CD4-positive, alpha-beta T cell treated with Interleukin-6 for 4 hours (primary cell): ENCODE data around the gene ATG9B.

Experiments used
- DNase-seq: peaks from one replicate; pipeline ENCODE4 v3.0.0-alpha.2; 2020; ENCODE audit warnings: mixed read lengths

Gene ATG9B

DNA sequence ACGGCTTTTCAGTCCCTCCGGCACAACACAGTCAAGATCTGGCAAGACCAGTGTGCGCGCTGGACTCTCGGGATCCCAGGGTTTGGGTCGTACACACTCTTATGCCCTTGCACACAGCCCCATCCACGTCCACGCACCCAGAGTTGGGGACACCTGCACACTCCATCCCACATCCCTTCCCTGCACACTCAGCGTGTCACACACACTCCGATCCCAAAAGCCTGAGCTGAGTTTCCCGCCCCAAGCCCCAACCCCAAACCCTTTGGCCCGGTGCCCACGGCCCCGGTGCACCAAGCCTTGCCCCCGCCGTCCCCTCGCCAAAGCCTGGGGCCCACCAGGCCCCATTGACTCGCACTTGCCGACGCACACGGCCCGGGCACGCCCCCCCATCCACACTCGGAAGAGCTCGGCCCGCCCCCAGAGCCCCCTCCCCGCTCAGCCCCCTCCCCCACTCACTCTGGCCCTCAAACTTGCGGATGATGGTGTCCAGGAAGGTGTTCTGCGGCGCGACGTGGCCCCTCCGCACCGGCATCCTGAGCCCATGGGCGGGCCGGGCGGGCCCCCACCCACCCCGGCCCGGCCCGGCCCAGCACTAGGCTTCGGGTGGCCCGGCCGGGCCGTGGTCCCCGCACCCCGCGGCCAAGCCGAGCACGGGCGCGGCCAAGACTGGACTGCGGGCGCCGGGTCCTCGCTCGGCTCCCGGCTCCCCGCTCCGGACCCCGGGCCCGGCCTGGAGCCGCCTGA, 46.7 kb downstream of the ATG9B start:
- DNase-seq = no peak

DNA sequence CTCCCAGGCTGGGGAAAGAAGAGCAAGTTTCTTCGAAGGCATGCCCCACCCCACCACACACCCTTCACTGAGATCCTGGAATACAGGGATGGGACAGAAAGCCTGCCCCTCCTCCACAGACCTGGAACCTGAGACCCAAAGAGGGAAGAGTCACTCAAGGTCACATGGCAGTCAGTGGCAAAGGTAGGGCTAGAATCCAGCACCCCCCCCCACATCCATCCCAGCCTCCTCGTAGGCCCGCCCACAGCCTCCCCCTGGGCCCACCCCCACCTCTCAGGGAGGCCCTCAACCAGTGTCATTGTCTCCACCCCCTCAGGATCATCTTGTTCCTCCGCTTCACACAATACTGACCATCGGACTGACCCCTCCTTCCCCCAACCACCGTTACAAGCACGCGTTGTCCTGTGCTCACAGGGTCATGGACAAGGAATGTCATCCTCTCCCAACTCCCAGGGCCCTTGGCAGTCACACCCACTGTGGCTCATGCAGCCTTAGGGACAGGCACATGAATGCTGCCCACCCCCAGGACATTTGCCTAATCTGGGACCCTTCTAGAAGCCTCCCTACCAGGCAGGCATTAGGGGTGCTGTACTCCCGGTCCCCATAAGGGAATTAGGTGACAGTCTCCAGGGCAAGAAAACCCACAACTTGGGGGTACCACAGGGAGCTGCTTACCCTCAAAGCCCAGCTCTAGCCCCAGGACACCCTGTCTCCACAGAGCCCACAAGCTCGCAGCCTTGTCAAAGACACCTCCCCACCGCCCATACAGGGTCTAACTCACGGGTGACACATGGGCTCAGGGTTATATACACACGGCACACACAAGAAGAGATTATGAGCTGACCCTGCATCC, 47.5 kb downstream of the ATG9B start:
- no peak for DNase-seq

DNA sequence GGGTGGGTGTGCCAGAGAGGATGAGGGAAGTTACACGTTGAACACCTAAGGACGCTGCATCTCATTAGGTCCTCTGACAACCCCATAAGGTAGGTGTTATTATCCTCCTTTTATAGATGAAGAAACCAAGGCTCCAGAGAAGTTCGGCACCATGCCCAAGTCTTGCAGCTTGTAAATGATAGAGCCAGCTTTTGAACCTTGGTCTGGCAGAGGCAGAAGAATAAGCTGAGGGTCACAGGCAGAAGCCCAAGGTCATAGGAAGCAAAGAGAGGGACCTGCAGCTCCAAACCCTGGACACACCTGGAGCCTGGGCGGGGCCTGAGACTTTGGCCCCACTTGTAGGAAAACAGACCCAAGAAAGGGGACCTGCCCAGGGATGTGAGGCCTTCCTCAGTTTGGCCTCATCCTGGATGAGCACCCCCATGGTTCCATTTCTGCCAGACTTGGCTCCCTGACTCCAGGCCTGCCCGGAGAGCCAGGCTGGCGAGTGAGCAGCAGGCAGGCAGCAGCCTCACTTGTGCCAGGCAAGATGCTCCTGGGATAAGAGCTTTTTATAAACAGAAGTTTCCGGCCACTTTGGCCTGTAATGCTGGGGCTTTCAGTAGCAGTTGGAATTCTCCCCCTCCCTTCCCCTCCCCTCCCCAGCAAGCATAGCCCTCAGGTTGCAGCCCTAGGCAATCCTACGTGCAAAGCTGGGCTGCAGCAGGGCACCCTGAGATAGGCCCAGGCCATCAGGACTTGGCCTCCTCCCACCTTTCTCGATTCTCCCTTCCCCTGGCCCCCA, 48.6 kb downstream of the ATG9B start:
- DNase-seq = no peak

DNA sequence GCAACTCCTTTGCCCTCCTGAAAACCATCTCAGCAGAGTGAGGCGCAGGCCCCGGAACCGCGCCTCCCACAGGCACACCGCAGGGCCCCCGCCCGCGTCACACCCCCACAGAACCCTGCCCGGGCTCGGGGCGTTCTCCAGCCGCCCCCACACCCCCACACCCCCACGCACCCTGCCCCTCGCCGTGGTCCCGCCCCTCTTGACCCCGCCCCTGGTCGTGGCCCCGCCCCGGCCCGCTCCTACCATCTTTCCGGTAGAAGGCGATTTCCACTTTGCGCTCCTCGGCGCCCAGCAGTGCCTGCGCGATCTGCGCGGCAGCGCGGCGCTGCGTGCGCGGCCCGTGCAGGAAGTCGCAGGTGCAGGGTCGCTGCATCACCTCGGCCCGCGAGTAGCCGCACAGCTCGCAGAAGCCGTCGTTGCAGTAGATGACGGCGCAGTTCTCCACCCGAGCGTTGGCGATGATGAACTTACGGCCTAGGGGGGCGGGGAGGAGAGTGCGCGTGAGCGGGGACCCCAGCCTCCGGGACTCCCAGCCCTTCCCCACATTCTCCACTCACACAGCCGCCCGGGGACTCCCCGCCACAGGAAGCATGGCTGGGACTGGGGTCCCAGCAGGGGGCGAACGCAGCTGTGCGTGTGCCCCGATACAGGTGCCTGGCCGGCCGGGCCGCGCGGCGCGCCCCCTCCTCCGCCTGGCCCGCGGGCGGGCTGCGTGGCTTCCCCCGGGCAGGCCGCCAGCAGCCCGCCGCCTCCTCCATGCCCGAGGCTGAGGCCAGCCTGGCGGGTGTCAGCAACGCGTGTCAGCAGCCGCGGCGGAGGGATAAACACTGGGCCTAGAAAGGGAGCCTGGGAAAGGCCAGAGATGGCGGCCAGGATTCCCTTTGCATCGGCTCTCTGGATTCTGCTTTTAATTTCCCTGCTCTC, 49.6 kb downstream of the ATG9B start:
- DNase-seq = peak; percentile 89

DNA sequence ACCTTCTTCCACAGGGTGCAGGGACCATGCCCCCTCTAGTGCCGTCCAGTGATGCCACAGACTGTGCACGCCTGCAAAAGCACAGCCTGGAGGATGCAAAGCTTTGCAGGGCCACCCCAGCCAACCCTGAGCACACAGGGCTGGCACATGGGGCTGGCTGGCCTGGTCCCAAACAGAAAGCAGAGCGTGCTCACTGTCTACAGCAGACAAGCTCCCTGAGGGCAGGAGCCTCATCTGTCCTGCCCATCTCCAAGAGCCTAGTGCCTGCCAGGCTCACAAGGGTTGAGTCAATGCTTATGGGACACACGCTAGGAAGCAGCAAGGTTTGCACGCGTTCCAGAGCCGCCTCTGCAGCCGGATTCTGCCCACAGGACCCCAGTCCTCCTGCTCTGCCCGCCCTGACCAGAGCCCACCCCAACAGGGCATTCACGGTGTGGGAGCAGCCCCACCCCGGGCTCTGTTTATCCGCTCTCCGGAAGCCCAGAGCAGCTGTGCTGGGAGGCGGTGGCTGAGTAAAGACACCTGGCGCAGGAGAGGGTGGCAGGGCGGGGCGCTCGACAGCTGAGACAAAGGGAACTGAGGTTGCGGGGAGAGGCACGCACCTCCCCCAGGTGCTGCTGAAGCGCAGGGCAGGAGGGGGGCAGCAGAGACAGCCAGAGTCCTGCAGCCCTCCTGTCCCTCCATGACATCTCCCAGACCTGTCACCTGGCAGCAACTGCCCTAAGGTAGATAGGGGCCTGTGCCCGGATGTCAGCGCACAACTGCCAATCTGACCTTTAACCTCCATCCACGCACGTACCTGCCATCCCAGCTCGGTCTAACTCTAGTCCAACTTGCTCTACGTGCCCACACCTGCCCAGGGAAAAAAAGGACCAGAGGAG, 50.5 kb downstream of the ATG9B start:
- peak; percentile 67 for DNase-seq

DNA sequence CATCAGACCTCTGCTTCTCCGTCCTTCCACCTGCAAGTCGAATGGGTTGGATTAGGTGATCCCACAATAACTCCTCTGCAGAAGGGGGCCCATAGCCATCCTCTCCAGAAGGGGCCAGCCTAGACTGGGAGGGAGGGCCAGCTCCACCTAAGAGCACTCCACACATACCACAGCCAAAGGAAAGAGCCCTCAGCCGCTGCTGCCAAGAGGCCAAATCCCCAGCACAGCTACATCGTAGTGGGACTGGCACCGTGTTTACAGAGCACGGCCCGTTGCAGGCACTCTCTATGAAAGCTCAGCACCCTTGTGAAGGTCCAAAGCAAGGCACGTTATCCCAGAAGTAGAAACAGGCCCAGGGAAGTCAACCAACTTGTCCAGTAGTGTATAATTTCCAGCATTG, 51.6 kb downstream of the ATG9B start:
- no peak for DNase-seq

DNA sequence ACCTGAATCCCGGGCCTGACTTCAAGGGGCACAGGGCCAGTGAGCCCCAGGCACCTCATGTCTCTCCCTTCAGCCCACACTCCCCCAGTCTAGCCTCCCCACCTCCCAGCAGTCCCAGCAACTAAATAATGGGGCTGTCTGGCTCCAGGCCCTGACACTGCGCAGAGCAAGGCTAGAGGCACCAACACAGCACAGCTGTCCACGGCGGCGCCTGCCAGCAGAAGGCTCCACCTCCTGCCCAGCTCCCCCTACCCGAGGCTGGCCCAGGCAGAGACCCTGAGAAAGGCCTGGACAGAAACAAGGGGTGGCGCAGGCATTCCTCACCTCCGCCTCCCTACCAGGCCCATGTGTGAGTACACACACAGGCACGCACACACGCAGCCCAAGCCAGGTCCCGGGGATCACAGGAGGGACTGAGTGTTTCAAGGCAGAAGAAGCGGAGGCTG, 52.2 kb downstream of the ATG9B start:
- DNase-seq = no peak

DNA sequence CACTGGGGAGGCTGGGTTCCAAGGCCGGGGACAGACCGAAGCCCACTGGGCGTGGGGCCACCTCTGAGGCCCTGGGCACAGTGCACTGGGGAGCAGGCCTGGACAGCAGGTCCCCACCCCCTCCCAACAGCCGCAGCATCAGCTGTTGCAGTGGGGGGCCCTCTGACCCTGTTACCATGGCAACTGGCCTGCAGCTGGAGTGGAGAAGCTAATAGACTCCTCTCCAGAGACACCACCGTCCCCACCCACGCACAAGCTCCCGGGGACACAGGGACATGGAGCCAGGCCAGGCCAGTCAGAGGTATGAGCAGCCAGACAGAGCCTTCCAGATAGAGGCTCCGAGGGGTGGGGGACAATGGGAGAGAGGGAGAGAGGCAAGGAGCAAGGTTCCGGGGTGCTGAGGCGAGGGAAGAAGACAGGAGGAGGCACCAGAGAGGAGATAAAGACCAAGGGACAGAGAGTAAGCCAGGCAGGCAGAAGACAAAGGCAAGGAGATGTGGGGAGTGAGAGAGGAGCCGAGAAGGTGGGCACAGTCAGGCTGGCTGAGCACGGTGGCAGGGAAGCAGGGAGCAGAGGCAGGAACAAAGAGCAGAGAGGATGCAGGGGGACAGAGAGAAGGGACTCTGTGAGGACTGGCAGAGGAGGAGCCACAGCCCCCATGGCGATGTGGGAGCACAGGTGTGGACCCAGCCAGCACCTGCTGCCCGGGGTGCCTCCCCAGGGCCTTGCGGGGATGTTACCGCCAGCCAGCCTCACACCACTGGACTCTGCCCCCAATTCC, 52.9 kb downstream of the ATG9B start:
- DNase-seq = no peak

DNA sequence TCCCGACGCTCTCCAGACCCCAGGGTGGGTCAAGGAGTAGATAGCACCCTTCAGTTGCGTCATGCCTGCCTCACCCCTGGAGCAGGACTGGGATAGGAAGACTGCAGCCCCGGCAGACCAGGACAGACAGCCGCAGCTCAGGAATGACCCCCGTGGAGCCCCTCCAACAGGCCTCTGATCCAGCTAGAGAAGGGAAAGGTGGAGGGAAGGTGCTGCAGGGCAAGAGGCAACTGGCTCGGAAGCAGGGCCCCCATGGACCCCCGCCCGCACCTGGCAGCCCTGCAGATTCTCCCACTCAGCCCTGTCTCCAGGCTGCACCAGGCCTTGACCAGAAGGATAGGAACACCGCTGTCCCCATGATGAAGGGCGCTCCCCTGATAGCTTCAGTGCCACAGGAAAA, 53.9 kb downstream of the ATG9B start:
- DNase-seq = no peak

DNA sequence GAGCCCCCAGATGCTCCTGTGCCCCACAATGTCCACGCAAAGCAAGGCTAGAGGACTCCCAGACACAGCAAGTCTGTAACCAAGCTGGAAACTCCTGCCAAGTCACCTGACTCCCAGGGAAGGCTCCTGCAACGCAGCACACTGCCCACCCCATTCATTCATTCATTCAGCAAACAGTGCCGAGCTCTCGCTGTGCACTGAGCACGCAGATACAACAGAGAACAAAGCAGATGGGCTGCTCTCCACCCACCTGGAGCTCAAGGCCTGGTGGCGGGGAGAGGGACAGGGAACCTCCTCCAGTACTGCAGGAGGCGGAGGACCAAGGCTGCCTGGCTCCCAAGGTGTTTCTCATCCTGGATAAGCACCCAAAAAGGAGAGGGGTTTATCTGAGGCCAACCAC, 54.8 kb downstream of the ATG9B start:
- no peak for DNase-seq

DNA sequence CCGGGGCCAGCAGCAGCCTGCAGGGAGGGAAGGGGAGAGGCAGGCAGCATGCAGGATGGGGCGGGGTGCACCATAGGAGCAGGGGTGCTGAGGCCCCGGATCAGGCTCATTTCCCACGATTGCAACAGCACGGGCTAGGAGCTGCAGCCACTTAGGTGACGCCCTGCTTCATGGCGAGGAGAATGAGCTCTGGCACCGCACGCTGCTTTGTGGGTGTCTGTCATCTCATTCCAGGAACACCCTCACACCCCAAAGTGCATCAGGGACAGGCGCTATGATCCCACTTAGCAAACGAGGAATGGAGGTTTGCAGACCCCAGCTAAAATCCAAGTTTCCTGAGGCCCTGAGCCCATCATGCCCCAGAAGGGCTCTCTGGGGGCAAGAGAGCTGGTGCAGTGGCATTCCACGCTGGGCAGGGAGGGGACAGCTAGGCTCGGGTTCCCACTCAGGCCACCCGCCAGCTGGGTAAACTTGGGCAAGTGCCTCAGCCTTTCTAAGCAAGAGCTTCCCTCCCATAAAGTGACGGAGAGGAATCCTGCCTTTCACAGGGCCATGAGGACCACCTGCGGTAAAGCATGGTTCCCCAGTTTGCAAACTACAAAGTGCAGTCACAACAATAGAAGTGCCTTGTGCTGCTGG, 55.4 kb downstream of the ATG9B start:
- no peak for DNase-seq

DNA sequence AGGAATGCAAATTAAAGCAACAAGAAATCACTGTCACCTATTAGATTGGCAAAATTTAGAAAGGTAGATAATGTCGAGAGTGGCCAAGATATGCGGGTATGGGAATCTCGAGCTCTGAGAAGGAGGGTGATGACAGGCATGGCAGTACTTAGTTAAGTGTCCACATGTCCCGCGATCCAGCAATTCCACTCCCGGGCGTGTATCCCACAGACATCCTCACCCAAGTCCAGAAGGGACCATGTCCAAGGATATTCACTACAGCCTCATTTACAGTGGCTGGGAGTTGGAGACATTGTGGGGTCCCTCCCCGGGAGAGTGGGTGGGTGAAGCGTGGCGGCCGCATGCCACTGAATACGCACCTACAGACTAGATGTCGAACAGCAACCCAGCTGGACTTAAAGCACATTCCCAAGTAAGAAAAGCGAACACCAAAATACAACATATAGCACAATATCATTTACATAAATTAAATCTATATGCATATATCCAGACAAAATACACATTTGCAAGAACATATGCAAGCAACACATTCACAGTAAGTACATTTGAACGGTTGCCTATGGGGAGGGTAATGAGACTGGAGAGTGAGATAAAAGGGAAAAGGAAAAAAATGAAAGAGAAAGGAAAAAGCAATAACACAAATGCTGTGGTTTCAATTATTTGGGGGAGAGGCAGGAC, 56.1 kb downstream of the ATG9B start:
- no peak for DNase-seq

DNA sequence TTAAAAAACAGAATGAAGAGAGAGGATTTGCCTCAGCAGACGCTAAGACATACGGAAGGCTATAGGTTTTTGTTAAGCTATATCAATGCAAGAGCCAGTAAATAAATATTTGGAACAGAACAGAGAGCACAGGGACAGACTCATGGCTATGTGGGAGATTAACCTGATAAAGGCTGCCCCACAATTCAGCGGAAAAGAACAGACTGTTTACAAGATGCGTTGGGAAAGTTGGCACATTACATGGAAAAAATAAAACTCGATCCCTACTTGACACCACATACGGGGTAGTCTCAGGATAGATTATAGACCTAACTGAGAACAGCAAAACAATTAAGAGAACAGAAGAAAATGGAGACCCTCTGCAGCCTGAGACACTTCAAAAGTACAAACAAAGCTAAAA, 56.9 kb downstream of the ATG9B start:
- DNase-seq = no peak

DNA sequence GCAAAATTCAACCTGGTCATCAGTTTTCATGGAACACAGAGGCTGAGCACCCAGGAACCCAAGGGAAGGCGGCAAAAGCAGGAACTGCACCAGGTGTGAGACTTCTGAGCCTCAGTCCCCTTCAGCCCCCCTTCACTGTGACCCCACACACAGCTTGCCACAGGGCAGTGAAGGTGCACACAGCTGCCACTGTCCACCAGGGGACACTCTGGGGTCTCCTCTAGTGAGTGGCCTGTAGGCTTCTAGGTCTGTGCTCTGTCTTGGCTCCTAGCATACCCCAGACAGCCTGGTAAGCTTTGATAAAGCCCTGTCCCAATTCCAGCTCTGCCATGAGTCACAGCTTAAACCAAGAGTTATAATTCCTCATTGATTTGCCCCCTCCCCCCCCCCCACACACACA, 58.3 kb downstream of the ATG9B start:
- DNase-seq = no peak

DNA sequence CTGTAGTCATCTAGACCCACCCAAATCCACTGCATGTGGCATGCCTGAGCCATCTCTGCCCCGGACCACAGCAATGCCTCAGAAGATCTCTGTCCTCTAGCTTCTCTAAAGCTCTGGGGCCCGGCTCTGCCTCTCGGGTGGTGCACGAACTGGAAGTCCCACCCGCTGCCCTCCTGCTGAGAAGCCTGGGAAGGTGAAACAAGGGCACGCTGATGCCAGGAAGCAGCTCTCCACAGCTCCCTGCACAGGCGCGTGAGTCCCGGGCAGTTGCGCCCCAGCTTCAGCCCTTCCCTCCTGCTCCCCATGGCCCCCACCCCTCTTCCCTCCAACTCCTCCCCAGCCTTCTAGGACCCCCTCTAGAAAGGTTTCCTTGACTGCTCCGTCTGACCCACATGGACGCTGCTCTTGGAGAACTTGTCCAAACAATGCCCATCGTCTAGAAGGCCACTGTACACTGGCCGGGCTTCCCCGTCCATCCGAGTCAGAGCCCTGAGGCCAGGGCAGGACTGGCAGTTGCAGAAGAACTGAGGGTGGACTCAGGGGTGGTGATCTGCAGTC, 58.9 kb downstream of the ATG9B start:
- DNase-seq = no peak
